Stimulated activated naive CD8-positive, alpha-beta T cell treated with anti-CD3 and anti-CD28 coated beads, Interleukin-15, amount 100 ng/mL, for 72 hours (primary cell): ENCODE measurements around the gene MRPL2.

Experiments
- ATAC-seq: fragments of 150-1000 bp; cut with Tn5 transposase; 2 replicates; pipeline ENCODE4 v1.10.0; 2021; ENCODE audit warnings: mild to moderate bottlenecking, moderate library complexity
- DNase-seq, 2 donors: peaks; one replicate each; pipeline ENCODE4 v3.0.0; 2021 to 2022
- H3K27ac Mint-ChIP-seq, 2 donors: one replicate each; pipeline ENCODE4 v1.8.0; 2022; ENCODE audit warnings: mild to moderate bottlenecking in 2 of 2, mixed read lengths in 2 of 2, moderate library complexity in 2 of 2
- H3K27me3 Mint-ChIP-seq: one replicate; pipeline ENCODE4 v1.8.0; 2022; ENCODE audit warnings: mixed read lengths
- H3K4me1 Mint-ChIP-seq: one replicate; pipeline ENCODE4 v1.8.0; 2022; ENCODE audit warnings: mild to moderate bottlenecking, mixed read lengths
- H3K4me3 Mint-ChIP-seq, 2 donors: one replicate each; pipeline ENCODE4 v1.8.0; 2022; ENCODE audit warnings: mild to moderate bottlenecking in 2 of 2, mixed read lengths in 2 of 2, moderate library complexity in 1 of 2
- H3K9me3 Mint-ChIP-seq, 2 donors: one replicate each; pipeline ENCODE4 v1.8.0; 2022; ENCODE audit warnings: mixed read lengths in 2 of 2

The MRPL2 gene

DNA sequence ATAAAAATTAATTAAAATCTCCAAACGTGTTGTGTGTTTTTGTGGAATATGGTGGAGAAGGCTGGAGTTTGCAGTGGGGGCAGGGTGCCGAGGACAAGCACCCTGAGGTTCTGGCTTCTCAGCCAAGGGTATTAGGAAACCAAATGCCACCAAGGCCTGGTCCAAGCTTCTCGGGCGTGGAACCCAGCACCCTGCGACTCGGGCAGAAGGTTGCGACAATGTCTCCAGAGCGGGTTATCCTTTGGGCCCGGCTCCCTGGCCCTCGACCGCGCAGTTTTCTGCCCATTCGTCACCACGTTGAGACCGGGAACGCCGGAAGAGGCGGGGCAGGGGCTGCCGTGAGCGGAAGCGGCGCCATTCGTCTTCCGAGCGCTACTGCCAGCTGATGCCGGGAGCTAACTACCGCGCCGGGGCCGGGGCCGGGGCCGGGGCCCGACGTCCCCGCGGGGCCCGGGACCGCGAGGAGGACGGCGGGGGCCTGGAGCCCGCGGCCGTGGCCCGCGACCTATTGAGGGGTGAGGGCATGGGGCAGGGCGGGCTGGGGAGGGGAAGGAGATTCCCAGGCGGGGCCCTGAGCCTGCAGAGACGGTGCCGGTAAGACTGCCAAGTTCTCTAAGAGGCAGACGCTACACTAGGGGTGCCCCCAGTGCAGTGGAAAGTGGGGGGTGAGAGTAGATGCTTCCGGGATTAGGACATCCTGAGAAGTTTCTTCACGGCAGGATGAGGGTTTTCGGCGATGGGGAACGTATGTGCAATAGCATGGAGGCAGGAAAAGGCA lies 37.8 kb downstream of the MRPL2 start, which contains the start of gene RRP36:
Gene RRP36 (plus strand): TSS at position 354 of the 778 bp plus-strand sequence. CDS start 32 bp downstream, at position 386.
- Mint-ChIP-seq H3K4me3 (peak within 1 kb of the TSS; percentile 93 to 95), H3K9me3 (no peaks in the 10 kb centered on the region), H3K27ac (peak within 1 kb of the TSS; percentile 86 to 89), H3K27me3 (no peaks in the 10 kb centered on the region), H3K4me1 (peaks cover 54% of the 10 kb centered on the region)
- DNase-seq (peak; percentile 46 to 55), ATAC-seq (peak; percentile 85)

DNA sequence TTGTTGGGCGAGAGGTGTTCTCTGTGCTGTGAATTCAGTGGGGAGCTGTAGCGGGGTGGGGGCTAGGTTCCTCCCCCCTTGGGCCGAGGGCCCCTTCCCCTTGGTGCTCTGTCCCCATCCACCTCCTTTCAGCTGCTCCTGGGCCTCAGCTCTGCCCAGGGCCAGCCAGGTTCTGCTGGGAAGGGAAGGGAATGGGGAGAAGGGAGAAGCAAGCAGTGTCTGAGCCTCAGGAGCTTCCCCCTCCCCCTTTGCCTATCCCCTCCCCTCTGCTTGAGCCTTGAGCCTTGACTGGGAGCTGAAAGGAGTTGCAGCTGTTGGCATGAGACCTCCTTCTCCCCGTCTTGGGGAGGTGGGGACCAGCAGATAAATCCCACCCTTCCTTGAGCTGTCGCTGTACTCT lies 38.4 kb downstream of the MRPL2 start:
- Mint-ChIP-seq H3K9me3 (no peaks in the 10 kb centered on the region), H3K27me3 (no peaks in the 10 kb centered on the region), H3K27ac (peak overlapping the region in 1 of 2 donors; percentile 83), H3K4me1 (peaks cover 60% of the 10 kb centered on the region), H3K4me3 (peak overlapping the region; percentile 84 to 93)
- ATAC-seq (peak; percentile 11), DNase-seq (no peak)

DNA sequence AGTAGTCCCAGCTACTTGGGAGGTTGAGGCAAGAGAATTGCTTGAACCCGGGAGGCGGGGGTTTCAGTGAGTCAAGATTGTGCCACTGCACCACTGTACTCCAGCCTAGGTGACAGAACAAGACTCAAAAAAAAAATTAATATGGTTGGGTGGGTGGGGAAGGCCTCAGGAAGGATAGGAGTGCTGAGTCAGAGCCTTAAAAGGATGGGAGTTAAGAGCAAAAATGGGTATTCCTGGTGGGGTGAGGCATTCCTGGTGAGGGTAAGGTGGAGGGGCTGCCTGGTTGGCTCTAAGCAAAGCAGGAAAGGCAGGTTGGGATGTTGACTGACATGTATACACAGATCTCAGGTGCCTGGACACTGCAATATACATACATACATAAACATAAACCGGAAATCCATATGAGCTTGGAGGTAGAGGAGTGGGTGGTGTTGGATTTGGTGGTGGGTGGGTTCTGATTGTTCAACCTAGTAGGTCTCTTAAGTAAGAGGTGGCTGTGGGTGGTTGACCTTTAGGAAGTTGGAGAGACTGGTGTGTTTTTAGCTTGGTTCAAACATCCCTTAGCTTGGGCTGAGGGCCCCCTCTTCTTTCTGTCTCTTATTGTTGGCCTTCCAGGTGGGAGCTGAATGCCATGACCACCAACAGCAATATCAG lies 39.1 kb downstream of the MRPL2 start:
- Mint-ChIP-seq H3K4me1 (peaks cover 62% of the 10 kb centered on the region), H3K27ac (peak overlapping the region in 1 of 2 donors; percentile 53), H3K9me3 (no peaks in the 10 kb centered on the region), H3K27me3 (no peaks in the 10 kb centered on the region), H3K4me3 (peak overlapping the region in 1 of 2 donors; percentile 22)
- no peak for DNase-seq
- ATAC-seq, result no peak

DNA sequence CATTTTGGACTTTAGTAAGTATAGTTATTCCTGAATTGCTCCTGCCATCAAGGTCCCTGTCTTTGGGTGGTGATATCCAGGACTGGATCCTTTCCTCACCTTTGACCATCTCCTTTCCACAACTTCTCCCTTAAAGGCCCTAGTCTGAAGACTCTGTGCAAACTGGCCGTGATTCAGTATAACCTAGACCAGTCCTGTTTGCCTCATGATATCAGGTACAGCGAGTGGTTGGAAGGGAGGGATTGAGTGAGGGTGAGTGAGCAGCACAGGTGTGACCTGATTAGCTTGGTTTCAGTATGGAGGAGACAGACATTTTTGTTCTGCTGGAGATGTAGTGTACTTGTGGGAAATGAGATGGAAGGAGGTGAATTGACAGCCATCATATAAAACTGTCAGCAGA lies 40.1 kb downstream of the MRPL2 start:
- Mint-ChIP-seq H3K4me3 (no peak overlapping the region), H3K9me3 (no peaks in the 10 kb centered on the region), H3K4me1 (peaks cover 65% of the 10 kb centered on the region), H3K27ac (no peak overlapping the region), H3K27me3 (no peaks in the 10 kb centered on the region)
- DNase-seq (no peak), ATAC-seq (no peak)

DNA sequence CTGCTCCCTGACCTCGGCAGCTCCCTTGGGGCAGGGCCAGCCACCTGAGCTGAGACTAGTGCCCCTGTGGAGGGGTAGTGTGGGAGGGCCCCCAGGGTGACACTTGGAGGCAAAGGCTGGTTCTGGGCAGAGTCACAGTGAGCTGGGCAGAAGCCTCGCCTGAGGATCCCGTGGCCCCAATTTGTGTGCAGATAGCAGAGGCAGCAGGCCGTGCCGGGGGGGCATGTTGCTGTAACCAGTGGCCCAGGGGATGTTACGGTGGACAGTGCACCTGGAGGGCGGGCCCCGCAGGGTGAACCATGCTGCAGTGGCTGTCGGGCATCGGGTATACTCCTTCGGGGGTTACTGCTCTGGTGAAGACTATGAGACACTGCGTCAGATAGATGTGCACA lies 42.3 kb downstream of the MRPL2 start:
- DNase-seq, result no peak
- Mint-ChIP-seq H3K4me1 (peaks cover 72% of the 10 kb centered on the region), H3K4me3 (no peak overlapping the region), H3K27me3 (no peaks in the 10 kb centered on the region), H3K27ac (no peak overlapping the region), H3K9me3 (no peaks in the 10 kb centered on the region)
- no peak for ATAC-seq

DNA sequence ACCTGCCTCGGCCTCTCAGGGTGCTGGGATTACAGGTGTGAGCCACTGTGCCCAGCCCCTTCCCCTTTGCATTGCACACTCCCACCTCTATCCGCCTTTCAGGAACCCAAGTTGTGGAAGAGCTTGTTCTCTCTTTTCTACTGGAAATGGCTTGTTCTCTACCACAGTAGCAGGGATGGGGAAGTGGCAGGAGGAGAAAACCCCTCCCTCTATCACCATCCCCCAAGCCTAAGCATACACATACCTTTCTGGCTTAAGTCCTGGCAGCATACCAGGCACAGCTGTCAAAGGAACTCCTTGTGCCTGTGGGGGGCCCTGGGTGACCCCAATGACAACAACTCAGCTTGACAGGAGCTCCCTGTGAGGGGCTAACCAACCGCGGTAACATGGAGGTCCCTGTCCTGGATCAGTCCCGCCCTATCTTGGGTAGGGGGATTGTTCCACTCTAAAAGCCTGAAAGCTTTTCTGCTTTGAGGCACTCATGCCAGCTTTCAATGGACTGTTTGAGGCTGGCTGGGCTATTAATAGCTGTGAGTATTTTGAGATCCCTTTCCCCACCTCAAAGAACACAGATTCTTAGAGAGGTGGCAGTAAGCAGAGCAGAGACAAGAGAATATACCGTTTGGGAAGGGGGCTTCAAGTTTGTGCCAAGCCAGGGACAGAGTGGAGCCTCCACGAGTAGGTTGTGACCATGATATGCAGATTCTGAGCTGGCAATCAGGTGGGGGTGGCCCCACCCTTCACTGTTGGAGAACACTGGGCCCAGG lies 42.9 kb downstream of the MRPL2 start:
- Mint-ChIP-seq H3K27me3 (no peaks in the 10 kb centered on the region), H3K27ac (no peak overlapping the region), H3K4me1 (peaks cover 78% of the 10 kb centered on the region), H3K4me3 (peak overlapping the region; percentile 38 to 40), H3K9me3 (no peaks in the 10 kb centered on the region)
- ATAC-seq (no peak), DNase-seq (no peak)

DNA sequence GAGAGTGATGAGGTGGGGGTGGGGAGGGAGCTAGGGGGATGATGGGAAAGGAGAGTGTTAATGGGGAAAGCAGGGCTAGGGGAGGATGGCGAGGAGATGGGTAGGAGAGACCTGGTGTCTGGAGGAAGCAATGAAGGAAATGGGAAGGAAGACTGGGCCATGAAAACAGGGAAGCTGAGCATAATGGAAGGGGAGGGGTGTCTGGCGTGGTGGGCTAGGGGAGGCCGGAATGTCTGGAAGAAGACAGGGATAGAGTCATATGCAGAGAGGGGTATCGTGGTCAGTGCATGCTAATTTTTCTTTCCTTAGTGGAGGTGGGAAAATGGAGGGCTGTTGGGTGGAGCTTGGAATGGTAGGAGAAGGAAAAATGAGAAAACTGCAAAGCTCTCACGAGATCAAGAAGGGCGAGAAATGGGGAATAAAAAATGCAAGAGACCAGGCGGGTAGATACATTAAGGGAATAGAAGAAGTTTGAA lies 44.8 kb downstream of the MRPL2 start:
- peak overlapping the region; percentile 95 to 96 for H3K27ac Mint-ChIP-seq
- no peaks in the 10 kb centered on the region for H3K27me3 Mint-ChIP-seq
- peaks cover 77% of the 10 kb centered on the region for H3K4me1 Mint-ChIP-seq
- DNase-seq, result no peak
- no peaks in the 10 kb centered on the region for H3K9me3 Mint-ChIP-seq
- H3K4me3 Mint-ChIP-seq, result peak overlapping the region; percentile 93 to 97
- ATAC-seq, result no peak

DNA sequence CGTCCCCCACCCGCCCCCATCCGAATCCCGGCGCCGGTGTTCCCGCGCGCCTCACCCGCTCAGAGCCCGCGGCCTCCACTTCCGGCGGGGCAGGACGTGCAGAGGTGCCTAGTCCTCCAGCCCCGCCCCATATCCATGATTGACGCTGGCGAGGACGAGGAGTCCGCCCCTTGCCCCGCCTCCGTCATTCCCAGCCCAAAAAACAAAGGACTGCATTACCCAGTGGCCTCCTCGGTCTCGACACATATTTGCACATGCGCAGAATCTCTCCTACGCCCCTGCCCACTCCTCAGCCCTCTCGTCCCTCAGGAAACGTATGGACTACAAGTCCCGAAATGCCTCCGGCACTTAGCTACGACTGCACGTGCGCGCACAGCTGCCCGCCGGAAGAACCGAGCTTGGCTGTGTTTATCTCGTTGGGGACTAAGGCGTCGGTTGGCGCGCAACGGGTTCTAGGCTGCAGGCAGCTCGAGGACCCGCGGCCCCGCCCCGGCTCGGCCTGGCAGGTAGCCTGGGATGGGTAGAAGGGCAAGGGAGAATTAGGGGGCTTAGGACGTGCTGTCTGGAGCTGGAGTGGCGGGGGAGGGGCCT lies 45.3 kb downstream of the MRPL2 start, which contains the start of the genes KLHDC3 and MEA1:
Gene KLHDC3 (plus strand): TSS at position 407 of the 591 bp plus-strand sequence. CDS start 2,944 bp downstream, outside the sequence.
Gene MEA1 (minus strand): TSS at position 104 of the 591 bp plus-strand sequence. CDS start 133 bp downstream, outside the sequence.
- Mint-ChIP-seq H3K27me3 (no peaks in the 10 kb centered on the region), H3K9me3 (no peaks in the 10 kb centered on the region), H3K4me3 (peak within 1 kb of the TSS; percentile 93 to 97), H3K27ac (peak within 1 kb of the TSS; percentile 95 to 97), H3K4me1 (peaks cover 77% of the 10 kb centered on the region)
- DNase-seq (peak; percentile 97 to 100), ATAC-seq (peak; percentile 94)

DNA sequence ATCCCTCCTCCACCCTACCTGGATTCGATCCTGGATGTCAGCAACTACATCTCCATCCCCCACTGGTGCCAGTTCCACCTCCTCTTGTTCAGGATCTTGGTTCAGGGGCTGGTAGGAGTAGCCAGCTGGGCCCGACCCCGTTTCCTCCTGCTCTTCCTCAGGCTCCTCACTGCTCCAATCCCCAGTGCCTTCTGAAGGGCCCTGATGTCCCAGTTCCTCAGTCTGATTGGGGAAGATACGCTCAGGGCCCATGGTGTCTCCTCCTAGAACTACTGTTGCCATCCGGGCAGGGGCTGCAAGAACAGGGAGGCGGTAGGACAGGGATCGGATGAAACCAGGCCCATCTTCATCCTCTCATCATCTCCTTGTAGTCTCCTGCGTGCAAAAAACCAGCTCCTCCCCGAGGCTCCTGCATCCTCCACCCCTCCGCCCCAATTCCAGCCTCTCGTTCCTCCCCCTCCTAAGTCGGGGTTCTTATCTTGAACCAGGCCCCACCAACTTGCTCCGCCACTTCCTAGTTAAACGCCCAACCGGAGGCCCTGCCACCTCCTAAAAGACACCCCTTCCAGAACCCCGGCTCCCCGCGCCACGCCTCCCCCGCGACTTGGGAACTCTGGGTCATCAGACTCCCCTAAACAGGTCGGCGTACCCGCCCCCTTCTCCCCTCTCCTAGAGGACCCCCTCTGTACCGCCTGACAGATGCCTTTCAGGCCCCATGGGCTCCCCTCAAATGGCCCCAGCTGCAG lies 46.0 kb downstream of the MRPL2 start:
- ATAC-seq, result no peak
- Mint-ChIP-seq H3K27ac (peak overlapping the region; percentile 93 to 97), H3K4me3 (peak overlapping the region; percentile 93 to 97), H3K4me1 (peaks cover 76% of the 10 kb centered on the region), H3K9me3 (no peaks in the 10 kb centered on the region), H3K27me3 (no peaks in the 10 kb centered on the region)
- DNase-seq, result no peak

DNA sequence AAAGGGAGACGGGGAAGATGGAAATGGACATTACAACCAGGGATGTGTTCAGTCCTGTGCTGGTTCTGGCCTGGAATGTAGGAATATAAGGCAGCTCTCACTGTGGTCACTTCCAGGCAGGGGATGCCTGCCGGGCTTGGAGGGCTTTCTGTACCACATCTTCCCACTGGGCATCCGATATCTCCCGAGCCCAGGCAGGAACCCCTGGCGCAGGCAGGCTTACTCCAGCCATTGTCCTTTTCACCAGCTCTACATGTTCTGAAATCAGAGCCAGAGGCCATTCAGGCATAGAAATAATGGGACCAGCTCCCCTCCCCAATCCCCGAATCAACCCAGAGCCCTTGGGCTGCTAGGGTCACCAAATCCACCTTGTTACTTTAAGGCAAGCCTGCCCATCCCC lies 46.9 kb downstream of the MRPL2 start:
- DNase-seq, result no peak
- H3K4me1 Mint-ChIP-seq, result peaks cover 67% of the 10 kb centered on the region
- ATAC-seq, result no peak
- H3K4me3 Mint-ChIP-seq, result peak overlapping the region; percentile 93 to 97
- peak overlapping the region; percentile 12 to 77 for H3K27ac Mint-ChIP-seq
- no peaks in the 10 kb centered on the region for H3K9me3 Mint-ChIP-seq
- no peaks in the 10 kb centered on the region for H3K27me3 Mint-ChIP-seq

DNA sequence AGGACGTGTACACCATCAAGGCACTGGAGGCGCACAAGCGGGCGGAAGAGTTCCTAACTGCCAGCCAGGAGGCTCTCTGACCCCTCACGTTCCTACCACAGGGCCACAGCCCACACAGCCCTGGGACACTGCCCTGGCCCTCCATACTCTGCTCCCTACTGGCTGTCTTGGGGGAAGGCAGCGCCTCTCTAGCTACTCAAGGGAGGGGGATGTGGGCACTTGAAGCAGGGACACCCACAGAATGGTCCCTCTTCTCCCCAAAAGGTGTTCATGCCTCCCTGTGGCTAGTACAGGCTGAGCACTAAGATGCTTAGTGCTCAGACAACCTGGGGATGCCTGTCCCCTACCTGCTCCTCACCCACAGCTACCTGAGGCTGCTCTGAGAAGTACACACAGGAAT lies 48.0 kb downstream of the MRPL2 start:
- Mint-ChIP-seq H3K9me3 (no peaks in the 10 kb centered on the region), H3K4me3 (no peak overlapping the region), H3K27ac (peak overlapping the region in 1 of 2 donors; percentile 86), H3K27me3 (no peaks in the 10 kb centered on the region), H3K4me1 (peaks cover 55% of the 10 kb centered on the region)
- ATAC-seq (no peak), DNase-seq (no peak)

DNA sequence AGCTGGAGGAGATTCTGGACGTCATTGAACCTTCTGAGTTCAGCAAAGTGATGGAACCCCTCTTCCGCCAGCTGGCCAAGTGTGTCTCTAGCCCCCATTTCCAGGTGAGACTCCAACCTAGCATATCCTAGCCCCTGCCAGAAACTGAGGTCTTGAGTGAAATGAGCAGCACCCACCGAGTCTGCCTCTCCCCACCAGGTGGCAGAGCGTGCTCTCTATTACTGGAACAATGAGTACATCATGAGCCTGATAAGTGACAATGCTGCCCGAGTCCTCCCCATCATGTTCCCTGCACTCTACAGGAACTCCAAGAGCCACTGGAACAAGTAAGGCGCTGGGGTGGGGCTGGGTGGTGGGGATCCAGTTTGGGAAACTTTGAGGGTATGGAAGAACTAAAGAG lies 50.1 kb downstream of the MRPL2 start:
- Mint-ChIP-seq H3K27me3 (no peaks in the 10 kb centered on the region), H3K4me1 (peaks cover 40% of the 10 kb centered on the region), H3K9me3 (no peaks in the 10 kb centered on the region), H3K27ac (no peak overlapping the region), H3K4me3 (no peak overlapping the region)
- peak in 1 of 2 donors; percentile 31 for DNase-seq
- no peak for ATAC-seq

DNA sequence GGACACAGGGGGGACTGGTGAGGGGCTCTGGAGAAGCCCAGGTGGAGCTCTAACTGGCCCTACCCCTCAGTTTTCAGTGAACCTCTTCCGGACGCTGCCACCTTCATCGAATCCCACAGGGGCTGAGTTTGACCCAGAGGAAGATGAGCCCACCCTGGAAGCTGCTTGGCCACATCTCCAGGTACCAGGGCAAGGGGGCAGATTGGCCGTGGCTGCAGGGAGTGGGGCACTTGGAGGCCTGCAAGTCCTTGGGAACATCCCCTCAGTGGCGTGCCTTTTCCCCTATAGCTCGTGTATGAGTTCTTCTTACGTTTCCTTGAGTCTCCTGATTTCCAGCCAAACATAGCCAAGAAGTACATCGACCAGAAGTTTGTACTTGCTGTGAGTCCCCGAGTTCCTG lies 52.1 kb downstream of the MRPL2 start:
- no peaks in the 10 kb centered on the region for H3K27me3 Mint-ChIP-seq
- peak overlapping the region in 1 of 2 donors; percentile 35 for H3K27ac Mint-ChIP-seq
- no peak for DNase-seq
- H3K4me3 Mint-ChIP-seq, result no peak overlapping the region
- peaks cover 20% of the 10 kb centered on the region for H3K4me1 Mint-ChIP-seq
- H3K9me3 Mint-ChIP-seq, result no peaks in the 10 kb centered on the region
- ATAC-seq, result no peak

DNA sequence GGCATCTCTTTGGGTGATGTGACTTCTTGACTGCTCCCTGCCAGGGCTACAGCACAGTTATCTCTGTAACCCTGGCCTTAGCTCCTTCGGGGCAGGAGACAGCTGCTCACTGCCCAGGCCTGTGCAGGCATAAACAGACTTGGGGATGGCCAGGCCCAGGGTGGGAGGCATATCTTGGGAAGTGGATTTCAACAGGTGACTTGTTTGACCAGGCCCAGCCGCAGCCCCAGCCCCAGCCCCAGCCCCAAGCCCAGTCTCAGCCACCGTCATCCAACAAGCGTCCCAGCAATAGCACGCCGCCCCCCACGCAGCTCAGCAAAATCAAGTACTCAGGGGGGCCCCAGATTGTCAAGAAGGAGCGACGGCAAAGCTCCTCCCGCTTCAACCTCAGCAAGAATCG lies 53.0 kb downstream of the MRPL2 start:
- no peak overlapping the region for H3K4me3 Mint-ChIP-seq
- peak overlapping the region in 1 of 2 donors; percentile 19 for H3K27ac Mint-ChIP-seq
- H3K4me1 Mint-ChIP-seq, result peaks cover 11% of the 10 kb centered on the region
- DNase-seq (no peak), ATAC-seq (no peak)
- H3K27me3 Mint-ChIP-seq, result no peaks in the 10 kb centered on the region
- no peaks in the 10 kb centered on the region for H3K9me3 Mint-ChIP-seq
